ENCODE results near the gene LMLN.
A peak's percentile ranks its signal among the peaks of the same experiment; 100 is the strongest.
"Not testable (repeated sequence)": the region's sequence is repeated elsewhere in the genome, so short reads cannot be mapped to it uniquely, and the experiment has no call there.

LMLN gene

DNA sequence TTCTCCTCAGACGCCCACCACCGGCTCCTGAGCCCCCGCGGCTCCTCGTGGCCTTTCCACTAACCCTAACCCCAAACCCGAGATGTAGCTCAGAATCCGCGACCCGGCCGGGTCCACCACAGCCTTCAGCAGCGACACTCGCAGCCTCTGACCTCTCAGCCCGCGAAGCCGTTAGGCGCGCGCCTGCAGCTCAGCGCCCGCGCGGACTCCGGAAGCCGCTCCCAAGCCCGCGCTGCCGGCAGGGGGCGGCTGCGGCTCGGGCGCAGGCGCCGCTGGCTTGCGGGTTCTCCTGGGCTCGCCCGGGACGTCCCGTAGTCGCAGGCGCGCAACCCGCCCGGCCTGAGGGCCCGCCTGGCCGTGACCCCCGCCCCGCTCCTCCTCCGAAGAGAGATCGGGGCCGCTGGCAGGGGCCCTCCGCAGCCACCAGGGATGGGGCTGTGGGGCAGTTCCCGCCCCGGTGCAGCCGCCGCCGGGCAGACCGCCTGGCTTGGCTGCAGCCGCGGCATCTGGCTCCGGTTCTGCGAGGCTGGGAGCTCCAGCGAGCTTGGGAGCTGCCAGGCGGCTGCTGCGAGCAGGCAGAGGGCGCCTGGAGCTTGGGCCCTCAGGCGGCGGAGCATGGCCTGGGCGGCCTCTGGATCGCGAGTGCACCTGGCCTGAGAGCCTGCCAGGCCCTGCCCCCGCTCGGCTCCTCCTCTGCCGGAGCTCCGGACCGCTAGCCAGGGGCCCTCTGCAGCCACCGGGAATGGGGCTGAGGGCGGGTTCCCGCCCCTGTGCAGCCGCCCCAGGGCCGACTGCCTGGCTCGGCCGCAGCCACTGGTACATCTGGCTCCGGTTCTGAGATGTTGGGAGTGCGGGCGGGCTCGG lies 120.7 kb downstream of the LMLN start:
- DNase-seq: peak; percentile 74

- DNase-seq: no peak
Measured at GRCh38 chr3:198081421-198081844, 121.4 kb downstream of the LMLN start.

- DNase-seq: not testable (repeated sequence)
Measured at GRCh38 chr3:198082226-198082625, 122.2 kb downstream of the LMLN start.

DNA sequence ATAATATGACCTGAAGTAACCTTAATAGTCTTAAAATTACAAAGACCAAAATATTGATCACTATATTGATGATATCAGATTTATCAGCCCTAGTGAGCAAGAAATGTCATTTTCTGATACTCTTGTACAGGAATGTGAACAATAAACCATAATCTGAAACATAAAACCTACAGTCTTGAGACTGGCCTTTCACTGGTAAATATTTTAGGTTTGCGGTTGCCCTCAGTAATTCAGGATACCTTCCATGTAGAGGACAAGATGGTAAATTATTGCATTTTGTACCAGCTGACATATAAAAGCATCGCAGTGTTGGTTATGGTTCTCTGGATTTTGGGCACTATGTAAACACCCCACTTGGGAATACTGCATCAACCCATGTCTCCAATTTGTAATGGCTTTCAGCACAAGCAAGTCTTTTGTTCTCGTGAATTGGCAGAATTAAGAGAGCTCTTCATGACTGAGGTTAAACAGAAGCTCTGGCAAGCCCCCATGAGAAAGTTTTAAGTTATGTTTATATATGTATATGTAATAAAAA lies 128.5 kb downstream of the LMLN start:
- DNase-seq: no peak

DNA sequence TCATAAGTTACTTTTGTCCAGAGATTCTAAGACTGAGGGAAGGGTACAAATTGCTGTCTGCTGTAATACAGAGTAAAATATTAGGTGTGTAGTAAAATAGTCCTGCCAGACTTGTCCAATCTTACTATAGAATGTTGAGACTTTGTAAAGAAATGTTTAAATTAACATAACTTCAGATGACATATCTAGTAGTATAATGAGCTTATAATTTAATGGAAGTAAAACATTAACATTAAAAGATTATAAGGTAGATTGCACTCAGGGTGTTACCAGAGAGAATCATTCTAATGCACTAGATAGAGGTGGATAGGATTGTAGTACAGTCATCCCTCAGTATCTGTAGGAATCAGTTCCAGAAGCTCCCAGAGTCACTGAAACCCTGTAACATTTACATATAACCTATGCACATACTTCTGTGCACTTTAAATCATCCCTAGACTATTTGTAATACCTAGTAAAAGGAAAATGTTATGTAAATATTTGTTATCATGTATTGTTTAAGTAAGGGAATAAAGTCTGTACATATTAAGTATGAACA lies 130.8 kb downstream of the LMLN start:
- no peak for DNase-seq

DNA sequence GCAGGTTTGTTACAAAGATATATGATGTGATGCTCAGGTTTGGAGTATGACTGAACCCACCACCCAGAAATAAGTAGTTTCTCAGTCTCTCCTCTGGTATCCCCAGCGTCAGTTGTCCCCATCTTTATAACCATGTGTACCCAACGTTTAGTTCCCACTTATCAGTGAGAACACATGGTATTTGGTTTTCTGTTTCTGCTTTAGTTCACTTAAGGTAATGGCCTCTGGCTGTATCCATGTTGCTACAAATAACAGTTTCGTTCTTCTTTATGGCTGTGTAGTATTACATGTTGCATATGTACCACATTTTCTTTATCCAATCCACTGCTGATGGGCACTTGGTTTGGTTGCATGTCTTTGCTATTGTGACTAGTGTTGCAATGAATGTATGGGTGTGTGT lies 132.3 kb downstream of the LMLN start:
- DNase-seq: no peak

DNA sequence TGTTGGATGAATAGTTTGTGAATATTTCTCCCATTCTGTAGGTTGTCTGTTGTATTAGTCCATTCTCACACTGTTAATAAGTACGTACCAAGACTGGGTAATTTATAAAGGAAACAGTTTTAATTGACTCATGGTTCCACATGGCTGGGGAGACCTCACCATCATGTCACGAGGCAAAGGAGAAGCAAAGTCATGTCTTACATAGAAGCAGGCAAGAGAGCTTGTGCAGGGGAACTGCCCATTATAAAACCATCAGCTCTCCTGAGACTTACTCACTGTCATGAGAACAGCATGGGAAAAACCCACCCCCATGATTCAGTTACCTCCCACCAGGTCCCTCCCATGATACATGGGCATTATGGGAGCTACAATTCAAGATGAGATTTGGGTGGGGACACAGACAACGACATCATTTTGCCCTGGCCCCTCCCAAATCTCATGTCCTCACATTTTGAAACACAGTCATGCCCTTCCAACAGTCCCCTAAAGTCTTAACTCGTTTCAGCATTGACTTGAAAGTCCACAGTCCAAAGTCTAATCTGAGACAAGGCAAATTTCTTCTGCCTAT lies 133.2 kb downstream of the LMLN start:
- DNase-seq: no peak
